HG03159 (cell line): Measurements from ENCODE around the gene NRP1.
"Not testable (repeated sequence)": the region's sequence is repeated elsewhere in the genome, so short reads cannot be mapped to it uniquely, and the experiment has no call there.

Experiments used
- ATAC-seq: cut with Tn5 transposase; IDR thresholded peaks from one replicate; pipeline ENCODE4 v1.9.1; 2021; ENCODE audit warnings: mild to moderate bottlenecking, moderate library complexity; ENCODE audit not compliant: unreplicated experiment

NRP1 gene

DNA sequence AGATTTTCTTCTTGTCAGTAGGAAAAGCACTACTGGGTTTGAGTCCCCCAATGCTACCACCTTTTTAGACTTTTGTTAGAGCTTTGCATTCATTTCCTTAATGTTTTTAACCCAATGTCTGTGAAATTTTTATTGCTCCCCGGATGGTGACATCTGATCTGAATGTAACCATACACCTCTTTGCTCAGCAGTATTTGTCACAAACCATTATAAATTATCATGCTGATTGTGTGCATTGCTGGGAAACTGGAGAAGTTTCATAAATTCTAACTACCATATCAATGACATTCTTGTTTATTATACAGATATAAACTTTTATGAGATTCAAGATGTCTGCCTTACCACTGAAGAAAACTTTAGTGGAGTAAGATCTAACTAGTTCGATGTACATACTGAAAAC is 8.5 kb downstream of the NRP1 start:
- ATAC-seq, result no peak

- no peak for ATAC-seq
Measured at GRCh38 chr10:33323721-33324120, 10.7 kb downstream of the NRP1 start.

- ATAC-seq, result no peak
Measured at GRCh38 chr10:33321516-33321915, 13.0 kb downstream of the NRP1 start.

GRCh38 chr10:33320288-33320687 is 14.2 kb downstream of the NRP1 start:
- ATAC-seq, result no peak

DNA sequence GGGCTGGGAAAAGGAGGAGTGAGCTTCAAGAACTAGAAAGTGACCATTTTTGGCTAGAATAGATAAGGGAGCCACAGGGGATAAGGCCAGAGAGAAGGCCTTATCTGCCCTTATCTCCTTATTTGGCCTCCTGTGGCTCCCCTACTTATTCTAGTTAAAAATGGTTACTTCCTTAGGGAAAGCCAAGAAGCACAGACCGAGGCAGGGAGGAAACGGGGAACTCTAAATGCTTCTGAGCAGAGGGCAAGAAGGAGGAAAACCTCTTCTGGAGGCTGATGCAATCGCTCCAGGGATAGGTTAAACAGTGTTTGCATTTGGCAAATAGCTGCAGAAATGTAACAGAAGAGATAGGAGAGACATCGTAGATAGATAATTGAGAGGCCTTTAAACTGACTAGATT is 18.6 kb downstream of the NRP1 start:
- ATAC-seq, result no peak

- no peak for ATAC-seq
Measured at GRCh38 chr10:33314811-33315561, 19.5 kb downstream of the NRP1 start.

GRCh38 chr10:33311640-33312039 is 22.8 kb downstream of the NRP1 start:
- no peak for ATAC-seq

DNA sequence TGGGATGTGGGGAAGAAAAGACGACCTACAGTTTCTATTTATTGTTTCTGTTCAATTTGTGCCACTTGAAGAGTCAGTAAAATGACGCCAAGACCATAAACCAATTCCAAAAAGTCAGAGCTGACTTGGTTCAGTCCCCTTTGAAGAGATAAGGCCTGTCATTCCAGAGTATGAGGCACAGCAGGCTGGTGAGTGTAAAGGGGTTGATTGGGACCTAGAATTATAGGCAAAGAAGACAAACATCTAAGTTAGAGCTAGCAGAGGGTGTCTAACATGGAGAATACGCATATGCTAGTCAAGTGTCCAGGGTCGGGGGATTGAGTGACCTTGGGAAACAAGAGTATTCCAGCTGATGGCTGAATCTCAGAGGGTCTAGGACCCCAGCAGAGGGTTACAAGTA is 23.6 kb downstream of the NRP1 start:
- ATAC-seq, result no peak

DNA sequence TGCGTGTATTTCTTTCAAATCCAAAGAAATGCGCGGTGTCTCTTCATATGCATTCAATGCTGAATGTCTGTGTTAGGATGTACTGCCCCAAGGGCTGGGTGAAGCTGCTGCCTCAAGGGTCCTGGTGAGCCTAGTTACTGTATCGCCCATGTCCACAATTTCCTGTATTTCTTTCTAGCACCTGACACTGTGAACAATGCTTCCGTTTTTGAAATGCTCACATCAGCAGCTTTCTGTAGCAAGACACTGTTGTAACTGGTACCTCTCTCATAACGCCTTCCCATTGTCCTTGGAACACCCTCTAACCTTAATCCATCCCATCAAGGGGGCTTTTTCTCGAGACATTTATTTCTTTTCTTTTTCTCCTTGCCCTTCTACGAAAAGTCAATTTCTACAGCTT is 25.1 kb downstream of the NRP1 start:
- no peak for ATAC-seq

DNA sequence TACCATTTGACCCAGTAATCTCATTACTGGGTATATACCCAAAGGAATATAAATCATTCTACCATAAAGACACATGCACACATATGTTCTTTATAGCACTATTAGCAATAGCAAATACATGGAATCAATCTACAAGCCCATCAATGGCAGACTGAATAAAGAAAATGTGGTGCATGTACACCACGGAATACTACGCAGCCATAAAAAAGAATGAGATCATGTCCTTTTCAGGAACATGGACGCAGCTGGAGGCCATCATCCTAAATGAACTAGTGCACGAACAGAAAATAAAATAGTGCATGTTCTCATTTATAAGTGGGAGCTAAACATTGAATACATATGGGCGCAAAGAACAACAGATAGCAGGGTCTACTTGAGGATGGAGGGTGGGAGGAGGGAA is 26.6 kb downstream of the NRP1 start:
- no peak for ATAC-seq

GRCh38 chr10:33306701-33307519 is 27.6 kb downstream of the NRP1 start:
- no peak for ATAC-seq

- no peak for ATAC-seq
Measured at GRCh38 chr10:33306126-33306525, 28.3 kb downstream of the NRP1 start.

GRCh38 chr10:33304423-33305225 is 29.8 kb downstream of the NRP1 start:
- ATAC-seq, result no peak

DNA sequence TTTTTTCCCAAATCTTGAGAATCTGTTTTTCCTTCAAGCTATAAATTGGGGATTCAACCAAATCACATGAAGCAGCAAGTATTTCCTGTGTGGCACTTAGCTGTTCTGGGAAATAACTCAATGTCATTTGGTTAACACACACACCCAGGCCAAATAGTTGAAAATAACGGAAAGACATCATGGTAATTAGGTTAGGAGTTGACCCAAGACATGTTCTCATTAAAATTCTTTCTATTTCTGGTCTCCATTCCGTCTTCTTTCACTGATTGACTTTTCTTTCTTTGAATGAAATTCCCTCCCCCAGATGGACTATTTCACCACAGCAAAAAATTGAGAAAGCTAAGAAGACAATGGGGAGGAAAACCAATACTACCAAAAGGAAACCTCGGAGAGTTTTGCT is 30.5 kb downstream of the NRP1 start:
- ATAC-seq, result no peak

GRCh38 chr10:33302208-33302829 is 32.1 kb downstream of the NRP1 start:
- no peak for ATAC-seq

GRCh38 chr10:33301097-33301789 is 33.2 kb downstream of the NRP1 start:
- no peak for ATAC-seq

- not testable (repeated sequence) for ATAC-seq
Measured at GRCh38 chr10:33300544-33300943, 33.9 kb downstream of the NRP1 start.

DNA sequence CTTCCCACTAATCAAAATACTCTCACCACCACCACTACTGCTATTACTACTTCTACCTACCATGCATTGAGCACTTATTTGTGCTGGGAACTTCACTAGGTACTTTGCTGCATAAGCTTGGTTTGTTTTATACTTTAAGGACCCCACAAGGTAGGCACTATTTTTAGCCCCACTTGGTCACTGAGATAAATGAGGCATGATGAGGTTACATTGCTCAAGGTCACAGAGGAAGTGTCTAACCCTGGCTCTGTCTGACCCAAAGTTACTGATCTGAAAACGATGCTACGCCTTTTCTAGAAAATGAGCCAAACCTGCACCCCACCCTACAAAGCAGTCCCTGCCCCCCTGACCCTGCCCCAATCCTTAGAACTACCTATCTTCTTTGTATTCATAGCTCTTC is 35.6 kb downstream of the NRP1 start:
- no peak for ATAC-seq

DNA sequence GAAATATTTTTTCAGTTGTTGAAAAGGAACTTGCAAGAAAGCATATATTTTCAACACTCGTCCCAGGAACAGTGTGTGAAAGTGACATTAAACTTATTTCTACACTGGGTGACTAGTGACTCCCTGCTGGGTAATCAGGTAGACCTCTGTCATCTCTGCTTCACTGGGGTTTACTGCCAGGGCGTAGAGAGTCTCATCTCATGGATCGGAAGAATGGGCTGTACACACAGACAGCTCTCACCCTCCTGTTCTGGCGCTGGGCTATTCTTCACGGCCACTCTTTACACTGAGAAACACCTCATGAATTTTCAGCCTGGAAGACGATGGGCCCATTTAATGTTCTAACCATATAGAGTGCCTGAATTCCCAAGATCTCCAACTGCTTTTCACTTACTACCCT is 36.4 kb downstream of the NRP1 start:
- ATAC-seq, result no peak

DNA sequence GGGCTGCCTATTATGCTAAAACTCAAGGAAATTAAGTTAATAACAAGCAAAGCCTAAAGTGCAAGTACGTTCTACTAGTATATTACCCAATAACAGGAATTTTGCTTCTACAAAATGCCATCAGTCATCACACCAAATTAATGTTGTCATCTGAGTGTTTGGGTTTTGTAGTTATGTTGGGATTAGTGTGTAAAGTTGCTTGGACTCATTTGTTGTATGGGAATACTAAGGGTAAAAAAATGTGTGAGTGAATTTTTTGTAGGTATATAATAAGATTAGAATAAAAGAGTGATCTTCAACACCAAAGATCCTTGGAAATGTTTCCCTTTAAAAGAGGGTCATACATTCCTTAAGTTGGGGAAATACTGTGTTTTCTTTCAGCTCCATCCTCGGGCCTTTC is 38.6 kb downstream of the NRP1 start:
- ATAC-seq, result no peak
